IMR-90 (cell line): ENCODE results near the gene PTPRC.

Source experiments
- BHLHE40 ChIP-seq: fragments of 150-350 bp; IDR thresholded peaks from 2 replicates; pipeline ENCODE4 v1.6.1; 2016; ENCODE audit warnings: mild to moderate bottlenecking, low read depth, low read length
- CEBPB ChIP-seq: IDR thresholded peaks from 2 replicates; pipeline ENCODE4 v1.6.1; 2012; ENCODE audit warnings: low read depth, low read length, improper control_type of control experiment
- CTCF ChIP-seq: conservative IDR thresholded peaks from 2 replicates; pipeline ENCODE4 v1.5.1; 2012; ENCODE audit warnings: mild to moderate bottlenecking, low read depth, low read length, improper control_type of control experiment
- ELK1 ChIP-seq: fragments of 150-350 bp; IDR thresholded peaks from 2 replicates; pipeline ENCODE4 v1.6.1; 2016; ENCODE audit warnings: low read depth, mild to moderate bottlenecking, low read length, moderate library complexity, borderline replicate concordance
- MAFK ChIP-seq: IDR thresholded peaks from 2 replicates; pipeline ENCODE4 v1.6.1; 2012; ENCODE audit warnings: low read depth, low read length, improper control_type of control experiment
- MXI1 ChIP-seq: IDR thresholded peaks from 2 replicates; pipeline ENCODE4 v1.6.1; 2012; ENCODE audit warnings: low read depth, mild to moderate bottlenecking, low read length, moderate library complexity, borderline replicate concordance
- POLR2A ChIP-seq: IDR thresholded peaks from 2 replicates; pipeline ENCODE4 v1.6.1; 2012; ENCODE audit warnings: mild to moderate bottlenecking, low read depth, low read length
- RAD21 ChIP-seq: IDR thresholded peaks from 2 replicates; pipeline ENCODE4 v1.6.1; 2012; ENCODE audit warnings: low read length, improper control_type of control experiment
- RFX5 ChIP-seq: IDR thresholded peaks from 2 replicates; pipeline ENCODE4 v1.8.0; 2012; ENCODE audit warnings: low read depth, mild to moderate bottlenecking, low read length, moderate library complexity
- USF2 ChIP-seq: fragments of 150-350 bp; IDR thresholded peaks from 2 replicates; pipeline ENCODE4 v1.6.1; 2017; ENCODE audit warnings: mild to moderate bottlenecking, antibody characterized with exemption, low read length, low read depth

- TF ChIP-seq CTCF, result no peak
- no peak for TF ChIP-seq RAD21
- no peak for TF ChIP-seq USF2
- no peak for TF ChIP-seq POLR2A
- no peak for TF ChIP-seq ELK1
- no peak for TF ChIP-seq MXI1
- TF ChIP-seq CEBPB, result peak; percentile 27; the same call in 1 of the 2 replicates
- no peak for TF ChIP-seq BHLHE40
- TF ChIP-seq MAFK, result no peak
- TF ChIP-seq RFX5, result no peak
Measured at GRCh38 chr1:198717510-198717909, 78.7 kb downstream of the PTPRC start.
